Esophagus squamous epithelium (tissue), 5 donors: ENCODE measurements around the gene NME7. TPM values are rescaled to one million over a fixed set of nuclear protein-coding genes. Genes with fewer than 3 reads are reported as not detected.

Source experiments
- DNase-seq: peaks from one replicate; lab custom pipeline; 2025; lab: John Stamatoyannopoulos, UW
- H3K27ac ChIP-seq, 4 donors: fragments of 200-600 bp; sonication (generic); one replicate each; pipeline ENCODE4 v1.5.1; 2016 to 2019; ENCODE audit warnings: mild to moderate bottlenecking in 1 of 4
- H3K27me3 ChIP-seq, 4 donors: fragments of 200-600 bp; sonication (generic); 1 replicate in 3 of 4; 2 replicates in 1 of 4; pipeline versions ENCODE4 v1.5.1 to v1.6.0; 2017 to 2021; ENCODE audit warnings: antibody characterized with exemption in 1 of 4
- H3K36me3 ChIP-seq, 3 donors: fragments of 200-600 bp; sonication (generic); one replicate each; pipeline ENCODE4 v1.5.1; 2016 to 2019
- H3K4me1 ChIP-seq, 3 donors: fragments of 200-600 bp; sonication (generic); one replicate each; pipeline ENCODE4 v1.5.1; 2017 to 2019
- H3K4me3 ChIP-seq, 4 donors: fragments of 200-600 bp; sonication (generic); 1 replicate in 3 of 4; 2 replicates in 1 of 4; pipeline ENCODE4 v1.5.1; 2016 to 2019; ENCODE audit warnings: mild to moderate bottlenecking in 2 of 4, moderate library complexity in 1 of 4
- H3K9me3 ChIP-seq, 3 donors: fragments of 200-600 bp; sonication (generic); one replicate each; pipeline ENCODE4 v1.5.1; 2016 to 2019
- CTCF ChIP-seq, 6 experiments: fragments of 450-650 bp in 4 of 6; fragments of 200-600 bp in 2 of 6; sonication (generic) in 2 of 6; IDR thresholded peaks; one replicate each; pipeline ENCODE4 v1.5.1; 2016 to 2019; ENCODE audit warnings: antibody characterized with exemption in 6 of 6, mild to moderate bottlenecking in 4 of 6, moderate library complexity in 4 of 6
- POLR2A ChIP-seq, 4 donors: fragments of 450-650 bp; IDR thresholded peaks; one replicate each; pipeline ENCODE4 v1.6.1; 2017; ENCODE audit warnings: antibody characterized with exemption in 4 of 4, mild to moderate bottlenecking in 4 of 4, moderate library complexity in 3 of 4
- WGBS, 2 donors: methylation state at CpG; one replicate each; pipeline ENCODE4 v1.1.5; 2018; 5-methylcytosine and 5-hydroxymethylcytosine counted together
- intact Hi-C: fragments of 100-400 bp; cut with DNase I; formaldehyde crosslinking; loops from one replicate; pipeline ENCODE4 v1.15.0; 2022
- total RNA-seq, 4 donors: library from RNA; depleted of rRNA; stranded (reverse); fragments of >200 nt; gene quantifications; one replicate each; pipeline ENCODE4 v1.1.0, GENCODE V29; 2016
- donor health status: DM: yes; HTN: yes; CAD: no.

NME7 gene
- total RNA-seq, 4 donors from 2014 or later = 5.7 to 10.7 (median 7.4) TPM

DNA sequence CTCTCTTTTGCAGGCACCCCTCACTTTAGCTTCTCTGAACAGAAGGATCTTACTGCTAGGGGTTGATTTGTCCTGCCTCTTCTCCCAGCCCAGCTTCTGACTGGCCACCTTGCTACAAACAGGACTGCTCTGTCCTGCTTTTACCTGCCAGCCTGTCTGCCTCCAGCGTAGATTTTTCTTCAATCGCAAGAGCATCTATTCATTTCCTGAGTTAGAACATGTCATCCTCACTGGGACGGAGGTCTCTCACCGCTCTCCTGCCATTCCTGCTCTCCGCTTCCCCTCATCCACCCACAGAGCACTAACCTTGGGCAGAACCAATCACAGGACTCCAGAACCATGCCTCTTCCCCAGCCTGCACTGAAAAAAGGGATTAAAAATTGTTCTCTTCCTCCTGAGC is 264.6 kb downstream of the NME7 start:
- WGBS, 2 donors = 57 to 67% methylated on average over 4 to 5 of the region's 5 CpGs
- H3K36me3 ChIP-seq = no peaks in the 10 kb centered on the region
- TF ChIP-seq POLR2A (IDR thresholded peaks at IDR 0.05) = no peak
- no peak for TF ChIP-seq CTCF (IDR thresholded peaks at IDR 0.05)
- DNase-seq = no peak
- peak overlapping the region in 2 of 4 donors; percentile 15 to 19 for H3K4me3 ChIP-seq
- intact Hi-C loops = no loop called here
- no peaks in the 10 kb centered on the region for H3K9me3 ChIP-seq
- H3K4me1 ChIP-seq = peaks cover 13 to 53% (median 29%) of the 10 kb centered on the region in 3 donors
- peaks cover 0 to 4% (median 0%) of the 10 kb centered on the region in 4 donors for H3K27me3 ChIP-seq
- H3K27ac ChIP-seq = peak overlapping the region; percentile 62 to 97 (median 70)

DNA sequence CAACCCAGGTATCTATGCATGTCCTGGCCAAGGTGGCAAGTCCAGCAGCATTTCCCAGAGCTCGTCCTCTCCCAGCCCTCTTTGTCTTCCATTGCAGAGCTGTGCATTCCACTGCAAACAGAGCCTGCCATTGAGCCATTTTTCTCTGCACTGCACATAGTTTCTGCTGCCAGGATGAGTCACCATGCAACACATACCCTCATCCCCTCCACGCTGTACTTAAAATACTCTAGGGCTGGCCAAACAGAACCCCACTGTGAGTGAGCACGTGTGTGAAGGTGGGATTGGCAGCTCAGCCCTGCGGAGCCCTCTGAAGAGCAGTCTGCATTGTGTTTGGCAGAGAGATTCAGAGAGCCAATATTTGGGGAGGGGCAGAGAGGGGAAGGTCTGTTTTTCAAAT is 265.0 kb downstream of the NME7 start:
- Histone ChIP-seq H3K9me3 (no peaks in the 10 kb centered on the region), H3K36me3 (no peaks in the 10 kb centered on the region), H3K4me3 (peak overlapping the region in 2 of 4 donors; percentile 15 to 19), H3K27ac (peak overlapping the region; percentile 62 to 97 (median 70)), H3K27me3 (peaks cover 0 to 4% (median 0%) of the 10 kb centered on the region in 4 donors), H3K4me1 (peaks cover 13 to 49% (median 29%) of the 10 kb centered on the region in 3 donors)
- no peak for DNase-seq
- 27 to 41% methylated on average over 3 of the region's 4 CpGs for WGBS, 2 donors
- TF ChIP-seq CTCF (IDR thresholded peaks at IDR 0.05) (no peak), POLR2A (IDR thresholded peaks at IDR 0.05) (no peak)
- intact Hi-C loops = no loop called here

- Histone ChIP-seq H3K27me3 (peaks cover 0 to 1% (median 0%) of the 10 kb centered on the region in 4 donors), H3K9me3 (no peaks in the 10 kb centered on the region), H3K36me3 (no peaks in the 10 kb centered on the region), H3K27ac (no peak overlapping the region), H3K4me1 (peaks cover 13 to 42% (median 28%) of the 10 kb centered on the region in 3 donors), H3K4me3 (no peak overlapping the region)
- WGBS, 2 donors = 88 to 93% methylated on average over 3 of the region's 3 CpGs
- intact Hi-C loops = no loop called here
- no peak for DNase-seq
- no peak for TF ChIP-seq CTCF (IDR thresholded peaks at IDR 0.05)
Observed at GRCh38 chr1:169100651-169101088, 266.9 kb downstream of the NME7 start.

GRCh38 chr1:169100208-169100607 is 267.4 kb downstream of the NME7 start:
- DNase-seq = no peak
- Histone ChIP-seq H3K36me3 (no peaks in the 10 kb centered on the region), H3K4me3 (no peak overlapping the region), H3K27ac (no peak overlapping the region), H3K9me3 (no peaks in the 10 kb centered on the region), H3K4me1 (peaks cover 13 to 42% (median 24%) of the 10 kb centered on the region in 3 donors), H3K27me3 (no peaks in the 10 kb centered on the region)
- intact Hi-C loops = no loop called here
- TF ChIP-seq CTCF (IDR thresholded peaks at IDR 0.05) (no peak), POLR2A (IDR thresholded peaks at IDR 0.05) (no peak)
- WGBS, 2 donors = 67 to 86% methylated on average over 1 of the region's 1 CpG

- intact Hi-C loops = no loop called here
- Histone ChIP-seq H3K27me3 (no peaks in the 10 kb centered on the region), H3K27ac (no peak overlapping the region), H3K36me3 (no peaks in the 10 kb centered on the region), H3K4me1 (peaks cover 13 to 40% (median 22%) of the 10 kb centered on the region in 3 donors), H3K4me3 (no peak overlapping the region), H3K9me3 (no peaks in the 10 kb centered on the region)
- TF ChIP-seq POLR2A (IDR thresholded peaks at IDR 0.05) (no peak), CTCF (IDR thresholded peaks at IDR 0.05) (no peak)
- no peak for DNase-seq
- WGBS, 2 donors = 87 to 93% methylated on average over 2 of the region's 2 CpGs
Observed at GRCh38 chr1:169099561-169099960, 268.0 kb downstream of the NME7 start.
